Endodermal cell (in vitro differentiated cells): ENCODE data around the gene XAGE1B. TPM values are rescaled to one million over a fixed set of nuclear protein-coding genes. Genes with fewer than 3 reads are reported as not detected.
"Not testable (repeated sequence)": the region's sequence is repeated elsewhere in the genome, so short reads cannot be mapped to it uniquely, and the experiment has no call there.

Experiments used
- DNase-seq: peaks from one replicate; pipeline ENCODE4 v3.0.0-alpha.2; 2017
- H3K27ac ChIP-seq: 2 replicates; pipeline ENCODE4 v1.5.1; 2013; ENCODE audit warnings: mild to moderate bottlenecking, low read depth, low read length, moderate library complexity
- H3K27me3 ChIP-seq: 2 replicates; pipeline ENCODE4 v1.6.1; 2013; ENCODE audit warnings: mild to moderate bottlenecking, low read length, moderate library complexity; ENCODE audit not compliant: insufficient read depth, control insufficient read depth, poor library complexity, severe bottlenecking
- H3K36me3 ChIP-seq: 2 replicates; pipeline ENCODE4 v1.7.0; 2013; ENCODE audit warnings: mild to moderate bottlenecking, low read length, moderate library complexity; ENCODE audit not compliant: control insufficient read depth, insufficient read depth
- H3K4me1 ChIP-seq: one replicate; pipeline ENCODE4 v1.7.0; 2013; ENCODE audit warnings: low read length; ENCODE audit not compliant: control insufficient read depth, insufficient read depth
- H3K4me3 ChIP-seq: 2 replicates; pipeline ENCODE4 v1.5.1; 2013; ENCODE audit warnings: mild to moderate bottlenecking, low read length, moderate library complexity
- H3K9ac ChIP-seq: 2 replicates; pipeline ENCODE4 v1.6.1; 2013; ENCODE audit warnings: mild to moderate bottlenecking, low read length, moderate library complexity; ENCODE audit not compliant: poor library complexity, severe bottlenecking; ENCODE audit errors: extremely low read depth
- H3K9me3 ChIP-seq: 2 replicates; pipeline ENCODE4 v1.6.1; 2013; ENCODE audit warnings: mild to moderate bottlenecking, low read length, moderate library complexity; ENCODE audit not compliant: control insufficient read depth
- H3K27ac Mint-ChIP-seq: 2 replicates; pipeline ENCODE4 v1.8.0; 2020; ENCODE audit warnings: mixed read lengths
- H3K27me3 Mint-ChIP-seq: 2 replicates; pipeline ENCODE4 v1.8.0; 2021; ENCODE audit warnings: mild to moderate bottlenecking, mixed read lengths; ENCODE audit not compliant: insufficient read depth
- H3K36me3 Mint-ChIP-seq: 2 replicates; pipeline ENCODE4 v1.8.0; 2020; ENCODE audit warnings: low read depth, mixed read lengths
- H3K4me1 Mint-ChIP-seq: 2 replicates; pipeline ENCODE4 v1.8.0; 2020; ENCODE audit warnings: mixed read lengths
- H3K4me3 Mint-ChIP-seq: 2 replicates; pipeline ENCODE4 v1.8.0; 2020; ENCODE audit warnings: mild to moderate bottlenecking, moderate library complexity, mixed read lengths
- H3K9me3 Mint-ChIP-seq: 2 replicates; pipeline ENCODE4 v1.8.0; 2020; ENCODE audit warnings: mild to moderate bottlenecking, mixed read lengths
- WGBS, 2 experiments: methylation state at CpG; one replicate each; pipeline versions ENCODE4 v1.1.5 to v1.1.7; 2013; ENCODE audit warnings: missing lambda C conversion rate in 2 of 2, mixed read lengths in 1 of 2; ENCODE audit not compliant: insufficient coverage in 1 of 2, insufficient read length in 1 of 2; 5-methylcytosine and 5-hydroxymethylcytosine counted together
- total RNA-seq, 2 donors: library from RNA; stranded (reverse); fragmentation: NEBNext Ultra II Directional in 1 of 2; extraction: Animal tissue kit (Norgen Biotek cat#: 25700) in 1 of 2; gene quantifications; 2 replicates in 1 of 2; 3 replicates in 1 of 2; pipeline ENCODE4 v1.2.1, GENCODE V29; 2021
- TF ChIP-seq, protein P1 (sequence below): fragments of 200-600 bp; sonication (generic); conservative IDR thresholded peaks from 2 replicates; pipeline ENCODE4 v1.5.0; 2021; ENCODE audit warnings: antibody characterized with exemption, mild to moderate bottlenecking

Gene XAGE1B
- total RNA-seq, 2 donors from 2014 or later: not detected

DNA sequence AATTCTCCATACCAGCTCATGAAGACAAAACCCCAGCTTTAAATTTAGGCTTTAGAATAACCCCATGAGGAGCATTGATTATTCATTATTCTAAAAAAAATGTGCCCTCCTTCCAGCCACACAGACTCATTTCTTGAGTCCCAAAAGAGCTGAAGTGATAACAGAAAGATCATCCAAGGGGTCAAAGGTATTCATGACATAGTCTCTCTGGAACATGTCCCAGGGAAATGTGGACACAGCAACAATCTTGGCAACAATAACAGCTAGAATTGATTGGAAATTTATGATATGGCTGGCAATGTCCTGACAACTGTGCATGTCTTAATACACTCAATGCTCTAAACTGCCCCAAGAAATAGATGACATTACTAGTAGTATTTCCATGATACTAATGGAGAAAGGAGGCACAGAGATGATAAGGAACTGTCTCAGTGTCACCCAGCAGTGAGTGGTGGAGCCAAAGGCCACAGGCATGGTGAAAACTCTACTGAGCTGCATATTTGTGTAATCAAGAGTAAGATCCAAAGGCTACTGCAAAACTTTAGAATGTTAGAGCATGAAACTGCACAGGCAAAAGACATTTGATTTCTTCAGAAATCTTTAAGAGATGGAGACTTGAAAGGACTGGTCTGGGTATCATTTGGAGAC, 37.3 kb upstream of the XAGE1B start:
- no peaks in the 10 kb centered on the region for H3K36me3 ChIP-seq
- H3K4me3 ChIP-seq: no peak overlapping the region
- Mint-ChIP-seq H3K27me3 (peaks cover 1% of the 10 kb centered on the region), H3K27ac (no peak overlapping the region), H3K9me3 (peaks cover 56% of the 10 kb centered on the region), H3K36me3 (no peaks in the 10 kb centered on the region), H3K4me1 (no peaks in the 10 kb centered on the region), H3K4me3 (no peak overlapping the region)
- DNase-seq: no peak
- no peak overlapping the region for H3K27ac ChIP-seq
- H3K27me3 ChIP-seq: no peaks in the 10 kb centered on the region
- H3K9me3 ChIP-seq: no peaks in the 10 kb centered on the region
- TF ChIP-seq, protein P1, sequence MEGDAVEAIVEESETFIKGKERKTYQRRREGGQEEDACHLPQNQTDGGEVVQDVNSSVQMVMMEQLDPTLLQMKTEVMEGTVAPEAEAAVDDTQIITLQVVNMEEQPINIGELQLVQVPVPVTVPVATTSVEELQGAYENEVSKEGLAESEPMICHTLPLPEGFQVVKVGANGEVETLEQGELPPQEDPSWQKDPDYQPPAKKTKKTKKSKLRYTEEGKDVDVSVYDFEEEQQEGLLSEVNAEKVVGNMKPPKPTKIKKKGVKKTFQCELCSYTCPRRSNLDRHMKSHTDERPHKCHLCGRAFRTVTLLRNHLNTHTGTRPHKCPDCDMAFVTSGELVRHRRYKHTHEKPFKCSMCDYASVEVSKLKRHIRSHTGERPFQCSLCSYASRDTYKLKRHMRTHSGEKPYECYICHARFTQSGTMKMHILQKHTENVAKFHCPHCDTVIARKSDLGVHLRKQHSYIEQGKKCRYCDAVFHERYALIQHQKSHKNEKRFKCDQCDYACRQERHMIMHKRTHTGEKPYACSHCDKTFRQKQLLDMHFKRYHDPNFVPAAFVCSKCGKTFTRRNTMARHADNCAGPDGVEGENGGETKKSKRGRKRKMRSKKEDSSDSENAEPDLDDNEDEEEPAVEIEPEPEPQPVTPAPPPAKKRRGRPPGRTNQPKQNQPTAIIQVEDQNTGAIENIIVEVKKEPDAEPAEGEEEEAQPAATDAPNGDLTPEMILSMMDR: no peak
- H3K4me1 ChIP-seq: no peaks in the 10 kb centered on the region
- H3K9ac ChIP-seq: no peak overlapping the region

DNA sequence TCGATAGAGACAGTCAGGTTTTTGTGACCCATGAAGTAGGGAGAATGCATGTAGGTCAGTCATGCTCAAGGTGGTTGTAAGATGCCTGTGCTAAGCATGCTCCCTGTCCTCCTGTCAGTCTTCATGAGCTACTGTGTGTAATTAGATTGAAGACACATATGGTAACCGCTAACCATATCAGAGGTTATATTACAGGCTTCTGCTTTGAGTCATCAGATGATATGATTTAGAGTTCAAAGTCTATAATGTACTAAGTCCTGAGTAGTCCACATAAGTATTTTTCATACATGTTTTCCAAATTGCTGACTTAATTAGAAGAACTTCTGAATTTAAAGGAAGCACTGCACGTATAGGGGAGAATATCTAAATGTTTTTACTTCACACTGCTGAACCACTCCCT, 31.9 kb upstream of the XAGE1B start:
- 100% methylated on average over 1 of the region's 3 CpGs; no CpG with 5 or more reads in 1 of the 2 experiments for WGBS, 2 experiments
- H3K4me1 Mint-ChIP-seq: not testable (repeated sequence)

GRCh38 chrX:52544147-52544840, 27.4 kb upstream of the XAGE1B start:
- H3K27me3 Mint-ChIP-seq: no peaks in the 10 kb centered on the region
- Histone ChIP-seq H3K9ac (no peak overlapping the region), H3K36me3 (no peaks in the 10 kb centered on the region), H3K4me1 (no peaks in the 10 kb centered on the region), H3K27ac (no peak overlapping the region), H3K9me3 (no peaks in the 10 kb centered on the region), H3K27me3 (no peaks in the 10 kb centered on the region), H3K4me3 (no peak overlapping the region)
- TF ChIP-seq, protein P1: no peak
- no peak overlapping the region for H3K4me3 Mint-ChIP-seq
- WGBS, 2 experiments: 95 to 96% methylated on average over 3 to 19 of the region's 21 CpGs
- DNase-seq: no peak
- H3K9me3 Mint-ChIP-seq: peaks cover 44% of the 10 kb centered on the region
- H3K36me3 Mint-ChIP-seq: no peaks in the 10 kb centered on the region
- no peak overlapping the region for H3K27ac Mint-ChIP-seq
- peaks cover 2% of the 10 kb centered on the region for H3K4me1 Mint-ChIP-seq

More for the DNA sequence above, 31.9 kb upstream of the XAGE1B start:
- H3K9ac ChIP-seq, H3K27ac Mint-ChIP-seq, H3K4me3 ChIP-seq, H3K36me3 Mint-ChIP-seq, H3K4me3 Mint-ChIP-seq, DNase-seq, H3K27me3 Mint-ChIP-seq, H3K9me3 ChIP-seq, H3K27me3 ChIP-seq, H3K36me3 ChIP-seq, H3K27ac ChIP-seq, H3K4me1 ChIP-seq: not testable (repeated sequence)
- peaks cover 44% of the 10 kb centered on the region for H3K9me3 Mint-ChIP-seq
